HG02571 (cell line): Measurements from ENCODE around the gene PLA2G10.
"Not testable (repeated sequence)": the region's sequence is repeated elsewhere in the genome, so short reads cannot be mapped to it uniquely, and the experiment has no call there.

Experiments
- ATAC-seq: cut with Tn5 transposase; IDR thresholded peaks from one replicate; pipeline ENCODE4 v1.9.1; 2021; ENCODE audit warnings: mild to moderate bottlenecking, moderate library complexity; ENCODE audit not compliant: unreplicated experiment

PLA2G10 gene

GRCh38 chr16:14667347-14668266 is 26.5 kb downstream of the PLA2G10 start:
- ATAC-seq: no peak

GRCh38 chr16:14658063-14658462 is 36.0 kb downstream of the PLA2G10 start:
- peak; percentile 65 for ATAC-seq

GRCh38 chr16:14652726-14653125 is 41.4 kb downstream of the PLA2G10 start:
- ATAC-seq: no peak

- ATAC-seq: no peak
These were observed 43.5 kb downstream of the PLA2G10 start for GRCh38 chr16:14650629-14651028.

GRCh38 chr16:14649816-14650215 is 44.3 kb downstream of the PLA2G10 start:
- ATAC-seq: no peak

- ATAC-seq: no peak
These were observed 52.2 kb downstream of the PLA2G10 start for GRCh38 chr16:14641926-14642325.

GRCh38 chr16:14641206-14641605 is 52.9 kb downstream of the PLA2G10 start:
- ATAC-seq: no peak

- no peak for ATAC-seq
These were observed 53.6 kb downstream of the PLA2G10 start for GRCh38 chr16:14640538-14640937.

GRCh38 chr16:14636951-14637240 is 57.2 kb downstream of the PLA2G10 start:
- ATAC-seq: not testable (repeated sequence)

GRCh38 chr16:14636179-14636950 is 57.7 kb downstream of the PLA2G10 start:
- ATAC-seq: not testable (repeated sequence)

- ATAC-seq: no peak
These were observed 58.5 kb downstream of the PLA2G10 start for GRCh38 chr16:14635395-14636165.

- ATAC-seq: no peak
These were observed 59.8 kb downstream of the PLA2G10 start for GRCh38 chr16:14634389-14634725.

- peak; percentile 73 for ATAC-seq
These were observed 61.2 kb downstream of the PLA2G10 start, which contains the start of gene BFAR for GRCh38 chr16:14632693-14633569. BFAR (plus strand) TSS chr16:14632951; CDS start chr16:14644347, 11,396 bp downstream.

GRCh38 chr16:14630620-14631330 is 63.3 kb downstream of the PLA2G10 start:
- not testable (repeated sequence) for ATAC-seq

- peak; percentile 42 for ATAC-seq
These were observed 64.0 kb downstream of the PLA2G10 start, which contains the start of gene PARN for GRCh38 chr16:14629919-14630619. PARN (minus strand) TSS chr16:14630260; CDS start chr16:14630125, 135 bp downstream.

GRCh38 chr16:14629612-14629918 is 64.5 kb downstream of the PLA2G10 start:
- ATAC-seq: peak; percentile 5

GRCh38 chr16:14628806-14629611 is 65.1 kb downstream of the PLA2G10 start:
- no peak for ATAC-seq

GRCh38 chr16:14627078-14627477 is 67.0 kb downstream of the PLA2G10 start:
- ATAC-seq: no peak
